ENCODE data around the gene RAMP1.

The RAMP1 gene

DNA sequence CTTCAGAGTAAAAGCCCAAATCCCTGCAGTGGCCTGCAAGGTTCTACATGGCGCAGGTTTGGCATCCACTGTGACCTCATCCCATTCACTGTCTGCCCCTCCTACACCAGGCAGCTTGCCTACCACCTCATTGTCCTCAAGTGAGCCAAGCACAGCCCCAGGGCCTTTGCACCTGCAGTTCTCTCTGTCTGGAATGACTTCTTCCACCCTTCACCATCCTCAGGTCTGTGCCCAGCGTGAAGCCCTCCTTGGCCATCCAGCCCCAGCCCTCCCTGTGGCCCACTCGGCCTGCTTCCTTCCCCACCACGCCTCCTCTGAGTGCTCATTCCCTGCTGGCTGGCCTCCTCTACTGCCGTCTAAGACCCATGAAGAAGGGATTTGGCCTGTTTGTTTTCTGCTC, 74.8 kb downstream of the RAMP1 start:
- H3K9ac ChIP-seq (ENCODE audit: low read length), result no peak overlapping the region
- H3K79me2 ChIP-seq (ENCODE audit: insufficient read depth, low read length), result no peaks in the 10 kb centered on the region
- TF ChIP-seq, protein P1, sequence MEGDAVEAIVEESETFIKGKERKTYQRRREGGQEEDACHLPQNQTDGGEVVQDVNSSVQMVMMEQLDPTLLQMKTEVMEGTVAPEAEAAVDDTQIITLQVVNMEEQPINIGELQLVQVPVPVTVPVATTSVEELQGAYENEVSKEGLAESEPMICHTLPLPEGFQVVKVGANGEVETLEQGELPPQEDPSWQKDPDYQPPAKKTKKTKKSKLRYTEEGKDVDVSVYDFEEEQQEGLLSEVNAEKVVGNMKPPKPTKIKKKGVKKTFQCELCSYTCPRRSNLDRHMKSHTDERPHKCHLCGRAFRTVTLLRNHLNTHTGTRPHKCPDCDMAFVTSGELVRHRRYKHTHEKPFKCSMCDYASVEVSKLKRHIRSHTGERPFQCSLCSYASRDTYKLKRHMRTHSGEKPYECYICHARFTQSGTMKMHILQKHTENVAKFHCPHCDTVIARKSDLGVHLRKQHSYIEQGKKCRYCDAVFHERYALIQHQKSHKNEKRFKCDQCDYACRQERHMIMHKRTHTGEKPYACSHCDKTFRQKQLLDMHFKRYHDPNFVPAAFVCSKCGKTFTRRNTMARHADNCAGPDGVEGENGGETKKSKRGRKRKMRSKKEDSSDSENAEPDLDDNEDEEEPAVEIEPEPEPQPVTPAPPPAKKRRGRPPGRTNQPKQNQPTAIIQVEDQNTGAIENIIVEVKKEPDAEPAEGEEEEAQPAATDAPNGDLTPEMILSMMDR (IDR thresholded peaks at IDR 0.05; ENCODE audit: low read length), result no peak
- TF ChIP-seq EZH2 (IDR thresholded peaks at IDR 0.05; ENCODE audit: borderline replicate concordance, low read length), result no peak

DNA sequence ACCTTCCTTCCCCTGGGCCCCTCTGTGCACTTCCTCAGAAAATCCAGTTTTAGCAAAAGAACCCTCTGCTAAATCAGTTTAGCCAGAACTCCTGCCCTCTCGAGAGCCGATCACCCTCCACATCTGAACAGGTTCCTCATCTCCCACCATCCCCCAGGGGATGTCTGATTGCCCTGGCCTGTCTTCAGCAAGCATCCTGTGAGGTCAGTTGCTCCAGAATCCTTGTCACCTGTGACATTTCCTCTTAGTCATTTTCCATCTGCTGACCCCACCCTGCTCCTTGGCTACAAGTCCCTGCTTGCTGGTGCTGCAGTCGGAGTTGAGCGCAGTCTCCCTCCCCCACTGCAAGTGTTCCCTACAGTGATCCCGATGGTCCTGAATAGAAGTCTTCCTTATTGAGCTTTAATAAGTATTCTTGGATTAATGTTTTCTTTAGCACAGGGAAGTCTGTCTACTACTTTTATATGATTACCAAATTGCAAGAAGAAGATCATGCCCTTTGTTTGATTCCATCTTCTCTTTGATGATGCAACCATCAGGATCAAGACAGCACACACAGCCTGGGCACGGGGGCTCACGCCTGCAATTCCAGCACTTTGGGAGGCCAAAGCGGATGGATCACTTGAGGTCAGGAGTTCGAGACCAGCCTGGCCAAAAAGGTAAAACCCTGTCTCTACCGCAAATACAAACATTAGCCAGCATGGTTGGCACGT, 76.5 kb downstream of the RAMP1 start:
- no peak for TF ChIP-seq EZH2 (IDR thresholded peaks at IDR 0.05; ENCODE audit: borderline replicate concordance, low read length)
- TF ChIP-seq, protein P1 (IDR thresholded peaks at IDR 0.05; ENCODE audit: low read length), result no peak
- Histone ChIP-seq H3K79me2 (ENCODE audit: insufficient read depth, low read length) (no peaks in the 10 kb centered on the region), H3F3A (ENCODE audit: insufficient read depth, low read length) (no peaks in the 10 kb centered on the region), H2AFZ (ENCODE audit: low read length) (no peak overlapping the region), H3K36me3 (ENCODE audit: insufficient read depth, low read length) (no peaks in the 10 kb centered on the region), H3K27me3 (ENCODE audit: insufficient read depth, low read length) (no peaks in the 10 kb centered on the region), H3K4me1 (ENCODE audit: insufficient read depth, low read length, severe bottlenecking) (peaks cover 3% of the 10 kb centered on the region), H3K9me2 (ENCODE audit: low read depth, low read length) (no peaks in the 10 kb centered on the region), H3K9me3 (ENCODE audit: low read length) (no peaks in the 10 kb centered on the region), H3K4me3 (ENCODE audit: low read depth, low read length, poor library complexity, severe bottlenecking) (no peak overlapping the region), H3K4me2 (ENCODE audit: low read length) (no peak overlapping the region), H3K27ac (ENCODE audit: low read depth, low read length, poor library complexity, severe bottlenecking) (no peak overlapping the region), H3K9ac (ENCODE audit: low read length) (no peak overlapping the region), H4K20me1 (ENCODE audit: insufficient read depth, low read length) (no peaks in the 10 kb centered on the region)

More for the DNA sequence above, 74.8 kb downstream of the RAMP1 start:
- no peak overlapping the region for H2AFZ ChIP-seq (ENCODE audit: low read length)
- H3K4me3 ChIP-seq (ENCODE audit: low read depth, low read length, poor library complexity, severe bottlenecking), result no peak overlapping the region
- H3K9me3 ChIP-seq (ENCODE audit: low read length), result peaks cover 7% of the 10 kb centered on the region; the same call in 1 of the 2 replicates
- no peaks in the 10 kb centered on the region for H3K9me2 ChIP-seq (ENCODE audit: low read depth, low read length)
- H3K36me3 ChIP-seq (ENCODE audit: insufficient read depth, low read length), result no peaks in the 10 kb centered on the region; the same call in 1 of the 2 replicates
- no peaks in the 10 kb centered on the region for H3K4me1 ChIP-seq (ENCODE audit: insufficient read depth, low read length, severe bottlenecking)
- H3K4me2 ChIP-seq (ENCODE audit: low read length), result no peak overlapping the region
- H3F3A ChIP-seq (ENCODE audit: insufficient read depth, low read length), result no peaks in the 10 kb centered on the region
- no peaks in the 10 kb centered on the region; the same call in 1 of the 2 replicates for H3K27me3 ChIP-seq (ENCODE audit: insufficient read depth, low read length)
- H3K27ac ChIP-seq (ENCODE audit: low read depth, low read length, poor library complexity, severe bottlenecking), result no peak overlapping the region
- H4K20me1 ChIP-seq (ENCODE audit: insufficient read depth, low read length), result no peaks in the 10 kb centered on the region

DNA sequence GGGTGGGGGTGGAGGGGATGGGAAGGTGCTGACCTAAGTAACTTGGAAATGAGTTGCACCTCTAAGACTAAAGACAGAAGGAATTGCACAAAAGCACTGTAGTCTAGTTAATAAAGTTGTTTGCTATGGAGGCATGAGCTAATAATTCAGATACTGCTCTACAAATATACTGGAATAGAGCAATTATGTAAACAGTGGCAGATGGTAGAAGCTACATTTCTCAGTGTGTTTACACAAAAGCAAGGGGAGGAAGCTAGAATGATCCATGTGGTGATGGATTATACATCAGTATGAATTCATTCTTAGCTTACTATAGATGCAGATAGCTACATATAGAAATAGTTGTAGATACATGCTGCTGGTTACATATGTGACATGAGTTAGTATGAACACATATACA, 79.8 kb downstream of the RAMP1 start:
- H3K4me2 ChIP-seq (ENCODE audit: low read length), result no peak overlapping the region
- no peak overlapping the region for H3K4me3 ChIP-seq (ENCODE audit: low read depth, low read length, poor library complexity, severe bottlenecking)
- H3F3A ChIP-seq (ENCODE audit: insufficient read depth, low read length), result no peaks in the 10 kb centered on the region
- H4K20me1 ChIP-seq (ENCODE audit: insufficient read depth, low read length), result no peaks in the 10 kb centered on the region
- TF ChIP-seq, protein P1 (IDR thresholded peaks at IDR 0.05; ENCODE audit: low read length), result no peak
- no peak for TF ChIP-seq EZH2 (IDR thresholded peaks at IDR 0.05; ENCODE audit: borderline replicate concordance, low read length)
- no peak overlapping the region for H2AFZ ChIP-seq (ENCODE audit: low read length)
- no peaks in the 10 kb centered on the region for H3K79me2 ChIP-seq (ENCODE audit: insufficient read depth, low read length)
- 0 out of 2 replicates have a peak, but pooled peaks cover 8% of the 10 kb centered on the region for H3K9me3 ChIP-seq (ENCODE audit: low read length)
- H3K9ac ChIP-seq (ENCODE audit: low read length), result no peak overlapping the region
- H3K9me2 ChIP-seq (ENCODE audit: low read depth, low read length), result no peaks in the 10 kb centered on the region
- peaks cover 9% of the 10 kb centered on the region; the same call in 1 of the 2 replicates for H3K27me3 ChIP-seq (ENCODE audit: insufficient read depth, low read length)
- no peaks in the 10 kb centered on the region for H3K36me3 ChIP-seq (ENCODE audit: insufficient read depth, low read length)
- no peak overlapping the region for H3K27ac ChIP-seq (ENCODE audit: low read depth, low read length, poor library complexity, severe bottlenecking)
- H3K4me1 ChIP-seq (ENCODE audit: insufficient read depth, low read length, severe bottlenecking), result peaks cover 3% of the 10 kb centered on the region

Data from OCI-LY1 (cell line).